Activated T-helper 1 cell treated with anti-CD3 and anti-CD28 coated beads, Interleukin-12 subunit alpha, Interleukin-12 subunit beta, Interleukin-2, Interleukin-4 antibody, amounts not matched to agents 30 ng/mL and 10 ng/mL and 1 ng/mL, durations not matched to agents 14 hours and 24 hours and 36 hours (primary cell): ENCODE results near the gene CD151. TPM values are rescaled to one million over a fixed set of nuclear protein-coding genes. Genes with fewer than 3 reads are reported as not detected.

Experiments
- DNase-seq: peaks from one replicate; pipeline ENCODE4 v3.0.0; 2021; ENCODE audit warnings: low spot score
- H3K27ac Mint-ChIP-seq: one replicate; pipeline ENCODE4 v1.8.0; 2021; ENCODE audit warnings: mild to moderate bottlenecking, mixed read lengths
- H3K27me3 Mint-ChIP-seq: one replicate; pipeline ENCODE4 v1.8.0; 2022; ENCODE audit warnings: mild to moderate bottlenecking, moderate library complexity, mixed read lengths; ENCODE audit not compliant: insufficient read depth
- H3K36me3 Mint-ChIP-seq: one replicate; pipeline ENCODE4 v1.8.0; 2021; ENCODE audit warnings: low read depth, mixed read lengths
- H3K4me1 Mint-ChIP-seq: one replicate; pipeline ENCODE4 v1.8.0; 2021; ENCODE audit warnings: low read depth, mixed read lengths
- H3K4me3 Mint-ChIP-seq: one replicate; pipeline ENCODE4 v1.8.0; 2021; ENCODE audit warnings: mild to moderate bottlenecking, moderate library complexity, mixed read lengths
- H3K9me3 Mint-ChIP-seq: one replicate; pipeline ENCODE4 v1.8.0; 2021; ENCODE audit warnings: mixed read lengths
- intact Hi-C: fragments of 100-400 bp; cut with micrococcal nuclease; formaldehyde crosslinking; loops from one replicate; pipeline ENCODE4 v1.15.1; 2024
- total RNA-seq: library from RNA; stranded (reverse); gene quantifications from 2 replicates; pipeline ENCODE4 v1.2.3, GENCODE V29; 2022

Gene CD151
- total RNA-seq, 1 donor from 2014 or later: 80.6 TPM

DNA sequence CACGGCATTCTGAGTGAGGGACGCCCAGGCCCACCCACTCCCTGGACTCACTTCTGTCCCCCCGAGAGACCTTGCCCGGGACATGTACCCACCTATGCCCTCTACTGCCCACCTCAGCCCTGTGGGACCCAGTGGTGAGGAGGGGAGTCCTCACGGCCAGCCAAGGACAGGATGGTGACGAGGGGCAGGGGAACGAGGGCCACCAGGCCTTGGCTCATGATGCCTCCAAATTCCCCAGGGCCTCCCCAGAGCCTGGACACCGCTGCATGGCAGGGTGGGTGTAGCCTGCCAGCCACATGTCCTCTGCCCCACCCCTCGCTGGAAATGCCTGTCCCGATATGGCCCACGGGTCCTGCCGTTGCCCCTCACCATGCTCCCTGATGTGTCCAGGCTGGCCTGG lies 36.0 kb downstream of the CD151 start:
- Mint-ChIP-seq H3K4me3 (no peak overlapping the region), H3K4me1 (no peaks in the 10 kb centered on the region), H3K9me3 (no peaks in the 10 kb centered on the region), H3K27ac (no peak overlapping the region), H3K36me3 (peaks cover 2% of the 10 kb centered on the region), H3K27me3 (no peaks in the 10 kb centered on the region)
- intact Hi-C loops: no loop called here
- DNase-seq: no peak

DNA sequence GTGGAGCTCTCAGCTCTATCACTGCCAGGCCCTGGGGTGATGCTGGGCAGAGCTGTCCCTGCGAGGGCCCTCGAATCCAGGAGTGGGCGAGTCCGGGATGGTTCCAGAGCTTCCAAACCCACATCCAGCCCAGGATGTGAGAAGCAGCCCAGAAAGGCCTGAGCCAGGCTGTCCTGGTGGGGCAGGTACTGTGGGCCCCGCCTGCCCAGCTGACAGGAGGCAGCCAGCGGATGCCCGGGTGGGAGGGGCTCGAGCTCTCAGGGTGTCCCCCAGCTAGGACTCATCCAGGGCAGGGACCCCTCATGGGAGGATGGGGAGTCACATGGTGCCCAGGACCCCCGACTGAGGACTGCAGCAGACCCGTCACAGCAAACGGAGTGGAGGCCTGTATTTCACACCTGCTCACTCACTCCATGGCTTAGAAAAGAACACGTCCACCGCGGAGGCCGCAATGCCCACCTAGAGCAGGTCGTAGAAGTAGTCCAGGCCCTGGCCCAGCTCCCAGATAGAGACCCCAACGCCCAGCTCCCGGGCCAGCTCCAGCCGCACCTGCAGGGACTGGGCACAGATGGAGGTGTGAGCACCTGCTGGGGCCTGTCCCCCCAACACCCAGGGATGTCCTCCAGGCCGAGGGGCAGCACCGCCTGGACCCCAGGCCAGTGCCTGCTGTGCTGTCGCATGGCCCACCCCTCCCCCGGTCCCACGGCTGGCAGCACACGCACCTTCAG lies 36.8 kb downstream of the CD151 start:
- Mint-ChIP-seq H3K36me3 (peaks cover 2% of the 10 kb centered on the region), H3K27ac (no peak overlapping the region), H3K27me3 (no peaks in the 10 kb centered on the region), H3K4me3 (no peak overlapping the region), H3K4me1 (no peaks in the 10 kb centered on the region), H3K9me3 (no peaks in the 10 kb centered on the region)
- DNase-seq: no peak
- intact Hi-C loops: no loop called here

DNA sequence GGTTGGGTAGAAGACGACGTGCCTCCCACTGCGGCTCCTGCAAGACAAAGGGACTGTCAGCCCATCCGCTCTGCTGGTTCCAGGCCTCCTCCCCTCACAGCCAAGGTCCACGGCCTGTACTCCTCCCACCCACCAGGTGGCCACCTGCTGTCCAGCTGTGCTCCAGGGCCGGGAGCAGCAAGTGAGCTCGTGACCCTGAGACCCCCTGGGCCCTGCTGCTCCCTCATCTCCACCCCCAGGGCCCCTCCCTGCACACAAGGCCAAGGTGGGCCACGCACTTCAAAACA lies 37.3 kb downstream of the CD151 start:
- Mint-ChIP-seq H3K27me3 (no peaks in the 10 kb centered on the region), H3K27ac (no peak overlapping the region), H3K4me1 (no peaks in the 10 kb centered on the region)

DNA sequence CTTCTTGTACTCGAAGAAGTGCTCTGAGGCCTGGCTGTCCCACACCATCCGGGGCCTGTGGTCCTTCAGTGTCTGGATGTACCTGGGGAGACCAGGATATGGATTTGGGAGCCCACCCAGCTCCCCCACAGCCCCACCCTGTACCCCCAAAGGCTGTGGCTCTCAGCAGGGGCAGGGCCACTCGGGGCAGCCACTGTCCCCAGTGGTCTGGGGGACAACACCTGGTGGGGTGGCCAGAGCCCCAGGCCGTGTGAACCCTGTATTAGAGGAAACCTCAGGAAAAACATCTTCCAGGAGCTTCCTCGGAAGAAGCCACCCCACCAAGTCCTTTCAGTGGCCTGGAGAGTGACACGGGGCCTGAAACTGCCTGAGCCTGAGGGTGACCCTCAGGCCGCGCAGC lies 37.7 kb downstream of the CD151 start:
- Mint-ChIP-seq H3K4me1 (no peaks in the 10 kb centered on the region), H3K27me3 (no peaks in the 10 kb centered on the region), H3K9me3 (no peaks in the 10 kb centered on the region), H3K36me3 (peaks cover 2% of the 10 kb centered on the region), H3K27ac (no peak overlapping the region), H3K4me3 (no peak overlapping the region)
- DNase-seq: no peak
- intact Hi-C loops: no loop called here

More for the DNA sequence above, 37.3 kb downstream of the CD151 start:
- Mint-ChIP-seq H3K9me3 (no peaks in the 10 kb centered on the region), H3K4me3 (no peak overlapping the region), H3K36me3 (peaks cover 2% of the 10 kb centered on the region)
- DNase-seq: no peak
- intact Hi-C loops: no loop called here

DNA sequence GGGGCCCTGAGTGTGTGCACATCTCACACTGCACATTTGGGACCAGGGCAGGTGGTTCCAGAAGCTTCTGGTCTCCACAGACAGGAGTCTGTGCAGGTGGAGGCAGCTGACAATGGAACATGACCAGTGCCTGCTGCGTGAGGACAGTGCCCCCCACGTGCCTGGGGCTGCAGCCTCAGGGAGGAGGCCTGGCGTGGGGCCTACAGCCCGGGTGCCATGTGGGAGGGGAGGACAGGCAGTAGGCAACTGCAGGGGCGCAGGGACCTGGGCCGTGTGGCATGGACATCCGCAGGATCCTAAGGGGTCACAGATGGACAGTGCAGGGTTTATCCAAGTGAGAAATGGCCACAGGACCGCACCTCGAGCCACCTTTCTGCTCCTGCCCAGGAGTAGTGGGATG lies 38.7 kb downstream of the CD151 start:
- H3K9me3 Mint-ChIP-seq: no peaks in the 10 kb centered on the region
- no peak overlapping the region for H3K4me3 Mint-ChIP-seq
- no peaks in the 10 kb centered on the region for H3K4me1 Mint-ChIP-seq
- no peak overlapping the region for H3K27ac Mint-ChIP-seq
- peaks cover 2% of the 10 kb centered on the region for H3K36me3 Mint-ChIP-seq
- DNase-seq: no peak
- no peaks in the 10 kb centered on the region for H3K27me3 Mint-ChIP-seq
- intact Hi-C loops: no loop called here

DNA sequence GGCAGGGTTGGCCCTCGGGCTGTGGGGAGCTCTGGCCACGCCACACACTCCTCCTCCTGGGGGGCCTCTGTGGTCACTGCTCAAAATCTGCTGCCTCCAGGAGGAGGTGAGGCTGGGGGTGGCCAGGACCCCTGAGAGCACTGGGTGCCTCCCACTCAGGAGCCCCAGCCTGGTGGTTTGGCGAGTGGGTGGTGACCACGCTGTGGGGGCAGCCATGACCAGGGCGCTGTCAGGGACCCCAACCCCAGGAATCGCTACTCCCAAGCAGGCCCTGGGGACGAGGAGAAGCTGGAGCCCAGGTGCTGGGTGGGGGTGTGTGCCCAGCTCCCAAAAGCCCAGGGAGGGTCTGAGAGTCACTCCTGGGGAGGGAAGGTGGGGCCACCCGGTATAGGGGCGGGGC lies 40.0 kb downstream of the CD151 start:
- peaks cover 2% of the 10 kb centered on the region for H3K36me3 Mint-ChIP-seq
- intact Hi-C loops: no loop called here
- H3K27me3 Mint-ChIP-seq: no peaks in the 10 kb centered on the region
- no peak overlapping the region for H3K4me3 Mint-ChIP-seq
- DNase-seq: no peak
- H3K4me1 Mint-ChIP-seq: no peaks in the 10 kb centered on the region
- no peak overlapping the region for H3K27ac Mint-ChIP-seq
- no peaks in the 10 kb centered on the region for H3K9me3 Mint-ChIP-seq

DNA sequence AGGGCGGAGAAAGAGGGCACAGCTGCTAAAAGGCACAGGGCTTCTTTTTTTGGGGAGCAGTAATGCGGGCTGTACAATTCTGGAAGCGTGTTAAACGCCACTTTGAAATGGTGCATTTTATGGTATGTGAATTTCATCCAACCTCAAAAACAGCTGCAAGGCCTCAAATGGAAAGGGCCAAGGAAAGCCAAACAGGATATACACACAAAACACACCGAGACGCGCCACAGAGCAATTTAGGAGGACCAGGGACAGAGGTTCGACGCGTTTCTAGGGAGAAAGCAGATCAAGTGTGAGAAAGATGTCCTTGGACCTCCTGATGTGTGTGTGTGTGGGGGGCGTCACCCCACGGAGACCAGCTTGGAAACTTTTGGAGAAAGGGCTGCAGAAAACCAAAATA lies 41.0 kb downstream of the CD151 start:
- Mint-ChIP-seq H3K27me3 (no peaks in the 10 kb centered on the region), H3K4me1 (no peaks in the 10 kb centered on the region), H3K27ac (no peak overlapping the region), H3K36me3 (peaks cover 2% of the 10 kb centered on the region), H3K9me3 (no peaks in the 10 kb centered on the region), H3K4me3 (no peak overlapping the region)
- no peak for DNase-seq
- intact Hi-C loops: no loop called here

DNA sequence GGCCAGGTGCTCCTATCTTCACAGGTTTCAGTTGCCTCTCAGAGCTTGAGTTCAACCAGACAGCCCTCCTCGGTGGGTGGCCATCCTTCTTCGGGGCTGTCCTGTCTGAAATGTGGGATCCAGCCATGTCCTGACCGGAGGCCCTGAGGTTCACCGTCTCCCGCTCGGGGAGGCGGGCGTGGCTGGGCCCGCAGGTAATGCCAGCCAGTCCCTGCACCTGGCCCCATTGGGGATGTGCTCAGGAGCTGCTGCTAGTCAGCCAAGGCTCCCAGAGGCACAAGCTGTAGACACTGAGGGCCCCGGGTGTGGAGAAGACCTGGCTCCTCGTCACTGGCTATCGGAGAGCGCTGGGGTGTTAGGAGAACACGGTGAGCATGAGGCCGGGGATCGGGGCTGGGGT lies 42.5 kb downstream of the CD151 start:
- no peaks in the 10 kb centered on the region for H3K9me3 Mint-ChIP-seq
- no peak for DNase-seq
- H3K27me3 Mint-ChIP-seq: no peaks in the 10 kb centered on the region
- no peak overlapping the region for H3K4me3 Mint-ChIP-seq
- no peak overlapping the region for H3K27ac Mint-ChIP-seq
- no peaks in the 10 kb centered on the region for H3K4me1 Mint-ChIP-seq
- H3K36me3 Mint-ChIP-seq: peaks cover 4% of the 10 kb centered on the region
- intact Hi-C loops: no loop called here

DNA sequence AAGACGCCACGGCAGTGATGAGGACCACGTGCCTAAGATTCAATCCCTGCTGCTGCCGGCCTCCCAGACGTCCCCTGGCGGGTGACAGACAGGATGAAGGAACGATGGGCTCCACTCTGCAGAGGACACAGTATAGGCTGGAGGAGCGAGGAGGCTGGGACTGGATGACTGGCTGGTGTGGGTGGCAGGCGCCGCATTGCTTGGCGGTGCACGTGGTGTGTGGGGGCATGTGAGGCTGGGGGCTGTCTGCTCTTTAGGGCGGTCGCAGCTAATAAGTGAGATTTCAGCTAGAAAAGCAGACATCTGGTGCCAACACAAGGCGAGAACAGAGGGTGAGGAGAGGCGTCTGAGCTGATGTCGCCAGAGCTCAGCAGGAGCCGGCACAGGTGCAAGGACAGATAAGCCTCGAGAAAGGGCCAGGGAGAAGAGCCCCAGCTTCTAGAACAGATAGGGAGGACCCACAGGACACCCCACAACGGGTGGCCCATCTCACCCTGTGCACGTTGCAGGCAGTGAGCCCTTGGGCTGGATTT lies 43.1 kb downstream of the CD151 start:
- Mint-ChIP-seq H3K4me1 (no peaks in the 10 kb centered on the region), H3K9me3 (no peaks in the 10 kb centered on the region), H3K4me3 (no peak overlapping the region), H3K36me3 (peaks cover 7% of the 10 kb centered on the region), H3K27ac (no peak overlapping the region), H3K27me3 (no peaks in the 10 kb centered on the region)
- DNase-seq: no peak
- intact Hi-C loops: no loop called here

DNA sequence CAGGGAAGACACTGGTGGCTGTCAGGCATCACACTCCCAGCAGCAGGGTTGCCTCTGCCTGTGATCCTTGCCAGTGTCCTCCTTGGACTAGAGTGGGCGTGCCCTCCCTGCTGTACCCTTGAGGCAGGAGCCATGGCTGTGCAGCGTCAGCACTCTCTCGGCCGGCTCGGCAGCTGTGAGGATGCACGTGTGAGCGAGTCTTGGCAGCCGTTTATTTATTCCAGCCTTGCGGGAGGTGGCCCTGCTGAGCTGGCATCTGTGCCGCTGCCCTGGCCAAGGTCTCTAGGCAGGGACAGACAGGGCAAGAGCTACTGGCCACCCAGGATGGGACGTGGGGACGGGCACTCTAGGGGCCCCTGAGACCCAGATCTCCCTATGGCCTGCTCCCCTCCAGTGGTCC lies 43.8 kb downstream of the CD151 start:
- no peak overlapping the region for H3K27ac Mint-ChIP-seq

DNA sequence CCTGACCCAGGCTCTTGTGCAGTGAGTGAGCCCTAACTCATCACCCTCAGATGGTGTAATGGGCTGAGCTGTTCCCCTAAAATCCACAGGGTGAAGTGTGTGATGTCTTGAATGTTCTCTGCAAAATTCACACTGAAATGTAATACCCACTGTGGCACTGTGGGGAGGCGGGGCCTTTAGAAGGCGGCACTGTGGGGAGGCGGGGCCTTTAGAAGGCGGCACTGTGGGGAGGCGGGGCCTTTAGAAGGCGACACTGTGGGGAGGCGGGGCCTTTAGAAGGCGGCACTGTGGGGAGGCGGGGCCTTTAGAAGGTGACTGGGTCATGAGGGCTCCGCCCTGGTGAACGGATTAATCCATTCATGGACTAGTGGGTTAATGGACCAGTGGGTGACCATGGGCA lies 44.8 kb downstream of the CD151 start:
- peak; percentile 8 for DNase-seq
- Mint-ChIP-seq H3K4me1 (no peaks in the 10 kb centered on the region), H3K9me3 (no peaks in the 10 kb centered on the region), H3K4me3 (no peak overlapping the region), H3K27ac (no peak overlapping the region), H3K27me3 (no peaks in the 10 kb centered on the region), H3K36me3 (peaks cover 14% of the 10 kb centered on the region)
- intact Hi-C loops: no loop called here

More for the DNA sequence above, 43.8 kb downstream of the CD151 start:
- no peaks in the 10 kb centered on the region for H3K9me3 Mint-ChIP-seq
- no peak for DNase-seq
- no peak overlapping the region for H3K4me3 Mint-ChIP-seq
- H3K27me3 Mint-ChIP-seq: no peaks in the 10 kb centered on the region
- no peaks in the 10 kb centered on the region for H3K4me1 Mint-ChIP-seq
- H3K36me3 Mint-ChIP-seq: peaks cover 7% of the 10 kb centered on the region
- intact Hi-C loops: no loop called here

DNA sequence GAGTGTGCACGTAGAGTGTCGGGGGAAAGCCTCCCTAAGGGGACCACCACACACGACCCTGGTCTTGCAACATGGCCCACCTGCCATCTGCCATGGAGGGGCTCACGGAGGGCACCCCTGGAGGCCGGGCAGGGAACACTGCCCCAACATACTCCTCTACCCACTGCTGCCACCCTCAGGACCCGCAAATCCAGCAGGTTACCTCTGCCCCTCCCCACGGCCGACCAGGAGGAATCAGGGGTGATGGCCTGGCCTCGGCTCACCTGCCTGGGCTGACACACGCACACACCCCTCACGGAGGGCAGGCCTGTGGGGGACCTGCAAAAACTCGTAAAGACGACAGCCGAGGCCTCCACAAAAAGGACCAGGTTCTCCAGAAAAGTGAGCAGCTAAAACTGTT lies 47.7 kb downstream of the CD151 start:
- intact Hi-C loops: no loop called here
- no peak overlapping the region for H3K4me3 Mint-ChIP-seq
- H3K27ac Mint-ChIP-seq: no peak overlapping the region
- H3K4me1 Mint-ChIP-seq: no peaks in the 10 kb centered on the region
- DNase-seq: no peak
- H3K27me3 Mint-ChIP-seq: no peaks in the 10 kb centered on the region
- peaks cover 12% of the 10 kb centered on the region for H3K36me3 Mint-ChIP-seq
- no peaks in the 10 kb centered on the region for H3K9me3 Mint-ChIP-seq

DNA sequence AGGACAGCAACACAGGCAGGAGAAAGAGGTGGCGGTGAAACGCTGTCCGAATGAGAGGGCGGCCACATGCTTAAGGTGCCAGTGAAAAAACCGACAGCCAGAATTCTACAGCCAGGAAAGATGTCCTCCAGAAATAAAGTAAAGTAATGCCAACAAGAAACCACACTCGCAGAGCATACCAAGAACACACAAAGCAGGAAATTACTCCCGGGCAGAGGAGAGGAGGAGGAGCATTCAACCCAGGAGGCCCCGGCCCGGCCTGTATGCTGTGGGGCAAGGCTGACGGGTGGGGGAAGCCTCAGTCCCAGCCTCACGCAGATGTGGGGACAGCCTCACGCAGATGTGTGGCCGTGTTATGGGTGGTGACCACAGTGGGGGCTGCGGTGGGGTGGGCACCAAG lies 49.8 kb downstream of the CD151 start:
- H3K4me1 Mint-ChIP-seq: no peaks in the 10 kb centered on the region
- intact Hi-C loops: no loop called here
- no peaks in the 10 kb centered on the region for H3K9me3 Mint-ChIP-seq
- no peaks in the 10 kb centered on the region for H3K27me3 Mint-ChIP-seq
- no peak overlapping the region for H3K27ac Mint-ChIP-seq
- DNase-seq: no peak
- H3K36me3 Mint-ChIP-seq: peaks cover 18% of the 10 kb centered on the region
- H3K4me3 Mint-ChIP-seq: no peak overlapping the region

DNA sequence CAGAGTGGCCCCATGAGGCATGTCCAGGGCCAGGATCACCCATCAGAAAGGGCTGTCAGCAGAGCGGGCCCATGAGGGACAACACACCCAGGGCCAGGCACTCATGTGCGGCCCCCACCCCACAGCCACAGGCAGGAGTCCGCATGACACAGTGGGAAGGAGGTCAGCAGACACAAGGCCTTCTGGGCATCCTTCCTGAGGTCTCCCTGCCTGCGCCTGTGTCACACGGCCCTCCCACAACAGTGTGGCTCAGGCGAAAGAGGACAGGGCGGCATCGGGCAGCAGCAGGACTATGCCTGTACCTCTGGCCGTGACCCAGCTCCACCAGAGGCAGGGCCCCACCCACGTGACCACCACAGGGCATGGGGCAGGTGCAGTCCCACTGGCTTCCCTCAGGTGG lies 50.8 kb downstream of the CD151 start:
- H3K9me3 Mint-ChIP-seq: no peaks in the 10 kb centered on the region
- intact Hi-C loops: no loop called here
- H3K4me3 Mint-ChIP-seq: no peak overlapping the region
- no peak for DNase-seq
- no peaks in the 10 kb centered on the region for H3K4me1 Mint-ChIP-seq
- H3K27me3 Mint-ChIP-seq: no peaks in the 10 kb centered on the region
- H3K36me3 Mint-ChIP-seq: peaks cover 18% of the 10 kb centered on the region
- no peak overlapping the region for H3K27ac Mint-ChIP-seq
